Stimulated activated naive CD4-positive, alpha-beta T cell treated with Interleukin-2 at 50 U/mL for 16 hours (primary cell): ENCODE data around the gene PLPPR4.
"Not testable (repeated sequence)": the region's sequence is repeated elsewhere in the genome, so short reads cannot be mapped to it uniquely, and the experiment has no call there.

ENCODE experiments used
- DNase-seq: peaks from one replicate; lab custom pipeline; 2025; lab: John Stamatoyannopoulos, UW

The PLPPR4 gene

DNA sequence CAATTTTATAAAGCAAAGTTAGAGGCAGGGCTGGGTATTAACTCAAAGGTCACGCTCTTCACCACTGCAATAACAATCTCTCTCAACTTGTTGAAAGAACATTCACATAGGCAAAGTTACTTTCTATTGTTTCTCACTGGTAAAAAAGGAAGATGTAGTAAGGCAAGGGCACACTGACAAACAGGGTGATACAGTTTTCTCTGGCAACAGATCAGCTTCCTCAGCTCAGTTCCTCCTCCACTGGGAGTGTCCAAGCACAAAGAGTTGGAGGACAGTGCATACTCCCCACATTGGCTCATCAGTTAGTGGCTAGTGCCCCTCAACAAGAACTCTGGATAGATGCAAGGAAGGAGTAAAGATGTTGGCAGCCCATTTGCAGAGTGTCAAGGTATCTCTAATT is 3.7 kb downstream of the PLPPR4 start:
- DNase-seq, result no peak

DNA sequence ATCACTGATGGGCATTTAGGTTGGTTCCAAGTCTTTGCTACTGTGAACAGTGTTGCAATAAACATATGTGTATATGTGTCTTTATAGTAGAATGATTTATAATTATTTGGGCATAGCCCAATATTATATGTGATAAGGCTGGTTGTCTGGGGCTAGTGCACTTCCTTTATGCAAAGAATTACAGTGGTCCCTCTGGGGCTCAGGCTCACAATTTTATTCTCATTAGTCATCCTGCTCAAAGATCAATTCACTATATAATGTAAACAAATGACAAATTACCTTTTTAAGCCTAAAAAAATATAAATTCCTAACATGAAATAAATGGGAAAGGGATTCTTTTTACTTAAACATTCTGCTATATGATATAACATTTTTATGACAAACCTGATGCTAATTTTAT is 5.0 kb downstream of the PLPPR4 start:
- no peak for DNase-seq

DNA sequence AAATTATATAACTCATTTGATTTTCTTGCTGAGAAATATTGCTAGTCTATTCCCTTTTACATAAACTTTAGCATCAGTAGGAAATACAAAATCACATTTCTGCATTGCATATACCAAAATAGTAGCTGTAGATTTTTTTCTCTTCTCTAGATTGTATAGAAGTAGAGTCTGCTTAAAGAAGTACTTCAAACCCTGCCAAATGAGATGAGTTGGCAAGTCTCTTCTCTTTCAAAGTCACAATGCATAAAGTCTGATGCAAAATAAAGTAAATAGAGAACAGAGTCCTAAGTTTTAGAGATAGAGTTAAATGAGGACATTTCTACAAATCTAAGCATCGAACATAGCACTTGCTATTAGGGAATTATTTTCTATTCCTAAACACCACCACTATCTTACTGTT is 6.4 kb downstream of the PLPPR4 start:
- DNase-seq, result no peak

DNA sequence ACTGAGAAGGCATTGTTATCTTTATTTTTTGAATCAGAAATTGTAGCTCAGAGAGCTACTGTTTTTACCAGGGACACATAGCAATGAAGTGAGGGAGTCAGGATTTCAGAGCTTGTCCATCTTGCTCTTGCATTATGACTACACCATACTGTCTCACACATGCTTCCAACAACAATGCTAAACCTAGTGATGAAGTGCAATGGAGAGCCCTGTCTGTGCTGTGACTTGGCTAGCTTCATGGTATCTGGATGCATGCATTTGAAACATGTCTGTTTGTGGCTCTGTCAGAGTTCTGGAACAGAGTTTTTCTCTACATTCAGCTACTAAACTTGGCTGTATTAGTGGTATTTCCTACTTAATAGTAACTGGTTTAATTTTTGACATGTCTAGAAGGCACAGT is 7.0 kb downstream of the PLPPR4 start:
- no peak for DNase-seq

- DNase-seq, result no peak
Measured at GRCh38 chr1:99277066-99277465, 12.8 kb downstream of the PLPPR4 start.

DNA sequence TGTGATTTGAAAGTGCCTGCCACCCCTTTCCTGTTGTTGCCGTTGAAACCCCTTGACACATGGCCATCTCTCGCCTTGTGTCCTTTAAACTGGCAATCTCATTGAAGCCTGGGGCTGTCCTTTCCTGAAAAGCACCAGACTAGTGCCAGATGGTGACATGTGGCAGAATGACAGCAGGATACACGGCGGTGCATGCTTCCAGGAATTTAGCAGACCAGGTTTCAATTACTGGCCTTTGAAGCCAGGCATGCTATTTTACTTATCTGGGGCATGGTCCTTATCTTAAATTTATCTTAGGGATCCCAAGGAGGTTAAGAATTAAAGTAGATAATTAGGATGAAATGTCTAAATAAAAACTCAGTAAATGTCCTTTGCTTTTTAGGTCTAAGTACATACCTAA is 15.2 kb downstream of the PLPPR4 start:
- no peak for DNase-seq

- DNase-seq, result no peak
Measured at GRCh38 chr1:99281105-99281504, 16.8 kb downstream of the PLPPR4 start.

DNA sequence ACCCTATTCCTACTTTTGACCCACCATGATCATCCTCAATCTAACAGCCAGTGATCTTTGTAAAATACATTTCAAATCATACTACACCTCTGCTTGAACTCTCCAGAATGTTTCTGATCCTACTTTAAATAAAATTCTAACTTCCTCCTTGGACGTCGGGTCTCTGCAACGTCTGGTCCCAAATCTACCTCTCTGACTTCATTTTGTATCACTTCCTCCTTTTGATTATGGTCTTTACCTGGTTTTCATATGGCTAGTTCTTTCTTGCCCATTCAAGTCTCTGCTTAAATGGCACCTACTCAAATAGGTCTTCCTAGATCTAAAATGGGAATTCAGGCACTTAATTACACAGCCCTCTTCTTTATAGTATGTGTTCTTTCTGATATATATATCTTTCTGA is 18.2 kb downstream of the PLPPR4 start:
- DNase-seq, result no peak

DNA sequence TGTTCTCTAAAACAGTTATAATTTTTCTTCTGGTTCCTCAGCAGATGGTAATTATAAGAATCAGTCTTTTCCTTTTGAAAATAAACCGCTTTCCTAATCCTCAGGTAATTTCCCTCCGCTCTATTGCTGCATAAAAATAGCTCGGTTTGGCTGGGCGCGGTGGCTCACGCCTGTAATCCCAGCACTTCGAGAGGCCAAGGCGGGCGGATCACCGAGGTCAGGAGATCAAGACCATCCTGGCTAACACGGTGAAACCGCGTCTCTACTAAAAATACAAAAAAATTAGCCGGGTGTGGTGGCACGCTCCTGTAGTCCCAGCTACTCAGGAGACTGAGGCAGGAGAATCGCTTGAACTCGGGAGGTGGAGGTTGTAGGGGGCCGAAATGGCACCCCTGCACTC is 19.2 kb downstream of the PLPPR4 start:
- not testable (repeated sequence) for DNase-seq

GRCh38 chr1:99292886-99293285 is 28.6 kb downstream of the PLPPR4 start:
- DNase-seq, result no peak

- no peak for DNase-seq
Measured at GRCh38 chr1:99297923-99298322, 33.6 kb downstream of the PLPPR4 start.

GRCh38 chr1:99304725-99305282 is 40.5 kb downstream of the PLPPR4 start:
- no peak for DNase-seq

DNA sequence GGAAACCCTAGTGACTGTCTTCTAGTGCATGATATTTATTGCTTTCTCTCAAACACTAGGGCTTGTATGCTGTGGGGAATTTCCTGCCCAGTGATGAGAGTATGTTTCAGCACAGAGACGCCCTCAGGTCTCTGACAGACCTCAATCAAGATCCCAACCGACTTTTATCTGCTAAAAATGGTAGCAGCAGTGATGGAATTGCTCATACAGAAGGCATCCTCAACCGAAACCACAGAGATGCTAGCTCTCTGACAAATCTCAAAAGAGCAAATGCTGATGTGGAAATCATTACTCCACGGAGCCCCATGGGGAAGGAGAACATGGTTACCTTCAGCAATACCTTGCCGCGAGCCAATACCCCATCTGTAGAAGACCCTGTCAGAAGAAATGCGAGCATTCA is 41.3 kb downstream of the PLPPR4 start:
- no peak for DNase-seq

DNA sequence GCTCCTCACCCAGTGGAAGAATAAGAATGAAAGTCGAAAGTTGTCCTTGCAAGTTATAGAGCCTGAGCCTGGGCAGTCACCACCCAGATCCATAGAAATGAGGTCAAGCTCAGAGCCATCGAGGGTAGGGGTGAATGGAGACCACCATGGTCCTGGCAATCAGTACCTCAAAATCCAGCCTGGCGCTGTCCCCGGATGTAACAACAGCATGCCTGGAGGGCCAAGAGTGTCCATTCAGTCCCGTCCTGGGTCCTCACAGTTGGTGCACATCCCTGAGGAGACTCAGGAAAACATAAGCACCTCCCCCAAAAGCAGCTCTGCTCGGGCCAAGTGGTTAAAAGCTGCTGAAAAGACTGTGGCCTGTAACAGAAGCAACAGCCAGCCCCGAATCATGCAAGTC is 41.8 kb downstream of the PLPPR4 start:
- DNase-seq, result no peak

- DNase-seq, result no peak
Measured at GRCh38 chr1:99306644-99307043, 42.4 kb downstream of the PLPPR4 start.

DNA sequence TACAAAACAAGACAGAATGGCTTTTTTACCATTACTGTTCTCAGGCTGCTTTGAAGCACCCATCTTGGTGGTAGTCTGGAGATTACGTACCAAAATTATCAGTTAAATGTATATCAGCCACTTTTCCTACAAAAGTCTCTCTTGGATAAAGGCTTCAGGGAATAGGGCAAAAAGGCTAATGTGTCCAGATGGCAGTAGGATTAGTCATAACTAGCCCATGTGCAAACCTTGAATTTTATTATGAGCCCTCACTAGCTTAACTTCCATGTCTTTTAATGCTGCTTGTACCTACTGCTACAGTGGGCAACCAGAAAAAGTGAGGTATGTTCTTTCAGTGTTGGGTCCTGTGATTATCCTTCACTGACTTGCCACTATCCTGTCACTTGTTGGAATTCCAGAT is 51.0 kb downstream of the PLPPR4 start:
- no peak for DNase-seq

GRCh38 chr1:99326215-99326949 is 62.1 kb downstream of the PLPPR4 start:
- no peak for DNase-seq

GRCh38 chr1:99327357-99327756 is 63.1 kb downstream of the PLPPR4 start:
- DNase-seq, result no peak

- no peak for DNase-seq
Measured at GRCh38 chr1:99328171-99328570, 63.9 kb downstream of the PLPPR4 start.

- no peak for DNase-seq
Measured at GRCh38 chr1:99331083-99331482, 66.8 kb downstream of the PLPPR4 start.

- no peak for DNase-seq
Measured at GRCh38 chr1:99331636-99332035, 67.3 kb downstream of the PLPPR4 start.

DNA sequence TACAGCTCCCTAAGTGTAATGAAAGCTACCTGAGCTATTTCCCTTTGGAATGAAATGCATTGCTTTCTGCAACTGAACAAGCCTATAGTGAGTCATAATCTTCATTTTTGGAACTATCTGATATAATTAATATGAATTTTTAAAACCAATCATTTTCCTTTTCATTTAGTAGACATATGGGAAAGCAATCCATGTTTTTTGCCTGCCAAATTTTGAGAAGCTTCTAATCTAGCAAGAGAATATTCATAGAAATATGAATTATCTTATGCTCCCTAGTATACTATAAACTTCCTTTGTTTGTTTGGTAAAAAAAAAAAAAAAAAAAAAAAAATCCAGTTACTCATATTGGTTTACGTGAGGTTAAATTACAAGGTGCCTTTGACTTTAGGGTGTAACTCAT is 68.3 kb downstream of the PLPPR4 start:
- DNase-seq, result no peak

DNA sequence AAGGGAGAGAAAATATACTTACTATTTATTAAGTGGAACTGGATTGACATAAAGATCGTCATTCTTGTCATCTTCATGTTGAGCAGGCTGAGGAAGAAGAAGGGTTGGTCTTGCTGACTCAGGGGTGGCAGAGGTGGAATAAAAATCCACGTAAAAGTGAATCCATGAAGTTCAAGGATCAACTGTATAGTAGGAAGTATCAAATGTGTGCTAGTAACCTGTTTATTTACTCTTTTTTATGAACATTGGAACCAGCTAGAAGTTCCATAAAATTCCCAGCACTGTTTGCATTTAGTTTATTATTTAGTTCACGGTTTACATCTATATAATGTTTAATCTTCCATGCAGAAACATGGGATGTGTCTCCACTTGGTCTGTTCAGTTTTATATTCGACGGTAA is 70.7 kb downstream of the PLPPR4 start:
- no peak for DNase-seq

DNA sequence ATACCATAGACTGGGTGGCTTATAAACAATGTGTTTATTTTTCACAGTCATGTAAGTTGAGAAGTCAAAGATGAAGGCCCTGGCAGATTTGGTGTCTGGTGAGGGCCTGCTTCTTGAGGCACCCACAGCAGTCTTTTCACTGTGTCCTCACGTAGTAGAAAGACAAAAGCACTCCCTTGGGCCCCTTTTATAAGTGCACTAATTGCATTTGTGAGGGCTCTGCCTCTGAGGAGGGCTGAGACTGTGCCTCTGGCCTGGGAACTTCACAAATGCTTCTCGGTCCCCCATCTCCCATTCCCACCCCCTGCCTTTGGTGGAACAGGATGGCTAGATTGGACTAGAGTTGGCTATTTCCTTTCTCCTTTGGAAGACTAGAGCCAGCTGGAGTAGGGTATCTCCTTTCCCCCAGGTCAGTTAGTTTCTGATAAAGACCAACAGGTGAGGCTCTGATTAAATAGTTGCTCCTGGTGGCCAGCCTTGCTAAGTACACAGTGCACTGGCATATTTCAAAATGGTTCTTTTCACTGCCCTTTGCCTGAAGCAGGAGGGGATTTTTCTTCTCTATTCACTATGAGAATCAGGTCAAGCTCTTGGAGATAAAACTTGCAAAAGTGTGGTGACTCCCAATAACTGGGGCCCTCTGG is 82.9 kb downstream of the PLPPR4 start:
- DNase-seq, result no peak
